NOMO-1 (cell line): Measurements from ENCODE around the gene BANP.
"Not testable (repeated sequence)": the region's sequence is repeated elsewhere in the genome, so short reads cannot be mapped to it uniquely, and the experiment has no call there.

ENCODE experiments used
- DNase-seq, 2 experiments: peaks; one replicate each; lab custom pipeline; 2025; ENCODE audit not compliant: unreplicated experiment in 2 of 2; lab: John Stamatoyannopoulos, UW

The BANP gene

DNA sequence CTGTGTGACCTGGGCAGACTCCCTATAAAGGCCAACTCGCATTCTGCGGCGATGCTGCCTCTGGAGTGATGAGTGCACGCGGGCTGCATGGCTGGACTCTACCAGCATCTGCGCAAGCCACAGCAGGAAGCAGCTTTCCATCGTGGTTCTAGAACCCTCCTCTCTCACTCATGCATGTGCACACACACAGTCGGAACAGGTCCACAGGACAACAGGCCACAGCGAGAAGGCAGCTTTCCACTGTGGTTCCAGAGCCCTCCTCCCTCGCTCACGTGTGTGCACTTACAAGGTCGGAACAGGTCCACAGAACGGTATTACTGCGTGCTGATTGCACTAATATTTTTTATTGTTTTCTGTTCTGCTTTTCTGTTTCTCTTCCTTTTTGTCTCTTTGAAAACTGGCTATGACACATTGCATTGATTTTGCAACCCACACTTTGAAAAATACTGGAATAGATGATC lies 92.9 kb downstream of the BANP start:
- DNase-seq, result peak; percentile 76 to 85

DNA sequence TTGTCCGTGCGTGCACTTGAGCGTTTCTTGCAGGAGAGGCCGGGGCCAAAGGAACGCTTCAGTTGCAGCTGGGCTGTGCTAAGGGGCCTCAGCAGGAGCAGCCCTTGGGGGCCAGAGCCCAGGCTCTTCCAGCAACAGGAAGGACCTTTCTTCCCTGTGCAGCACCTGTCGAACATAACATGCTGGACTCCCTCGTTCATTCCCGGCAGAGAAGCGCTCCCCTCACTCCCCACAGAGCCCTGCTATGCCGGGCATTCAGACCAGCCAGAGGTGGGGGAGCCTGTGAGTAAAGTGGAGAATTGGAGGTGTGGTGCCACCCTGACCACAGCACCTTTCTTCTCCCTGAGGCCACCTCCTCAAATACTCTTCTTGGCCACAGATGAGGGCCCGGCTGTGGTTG lies 94.1 kb downstream of the BANP start:
- not testable (repeated sequence) for DNase-seq

DNA sequence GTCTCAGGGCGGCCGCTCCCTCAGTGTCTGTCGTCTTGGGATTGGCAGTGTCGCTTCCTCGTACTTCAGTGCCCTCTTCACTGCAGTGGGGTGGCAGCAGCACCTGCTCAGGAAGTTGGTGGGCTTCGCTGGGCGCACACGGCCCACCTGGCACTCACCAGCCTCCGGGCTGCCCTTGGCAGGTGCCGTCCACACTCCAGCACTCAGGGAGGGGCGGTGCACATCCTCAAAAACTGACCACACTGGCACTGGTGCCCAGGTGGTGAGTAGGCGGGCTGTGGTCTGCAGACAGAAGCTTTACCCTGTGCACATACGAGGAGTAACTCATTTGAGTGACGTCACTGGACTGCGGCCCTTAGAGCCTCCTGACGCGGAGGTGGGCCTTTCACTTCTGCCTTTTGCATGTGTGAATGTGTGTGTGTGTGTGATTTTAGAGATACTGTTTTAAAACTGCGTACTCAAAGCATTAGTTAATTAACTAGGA lies 94.6 kb downstream of the BANP start:
- peak; percentile 3 to 21 for DNase-seq

DNA sequence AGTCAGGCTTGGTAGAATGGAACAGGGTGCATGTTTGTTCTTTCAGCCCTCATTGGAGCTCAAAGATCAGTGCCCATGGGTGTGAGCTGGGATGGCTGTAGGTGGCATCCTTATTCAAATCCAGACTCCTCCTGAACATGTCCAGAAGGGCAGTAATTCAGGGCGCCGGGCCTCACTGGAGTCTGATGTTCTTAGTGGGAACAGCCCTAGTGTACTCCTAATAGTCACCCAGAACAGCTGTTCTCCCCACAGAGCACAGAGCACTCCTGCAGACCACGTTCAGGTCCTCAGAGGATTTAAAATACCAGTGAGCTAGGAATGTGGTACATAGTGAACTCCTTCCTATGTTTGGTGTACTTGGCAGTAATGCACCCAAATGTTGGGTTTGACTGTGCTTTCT lies 96.2 kb downstream of the BANP start:
- DNase-seq, result no peak

DNA sequence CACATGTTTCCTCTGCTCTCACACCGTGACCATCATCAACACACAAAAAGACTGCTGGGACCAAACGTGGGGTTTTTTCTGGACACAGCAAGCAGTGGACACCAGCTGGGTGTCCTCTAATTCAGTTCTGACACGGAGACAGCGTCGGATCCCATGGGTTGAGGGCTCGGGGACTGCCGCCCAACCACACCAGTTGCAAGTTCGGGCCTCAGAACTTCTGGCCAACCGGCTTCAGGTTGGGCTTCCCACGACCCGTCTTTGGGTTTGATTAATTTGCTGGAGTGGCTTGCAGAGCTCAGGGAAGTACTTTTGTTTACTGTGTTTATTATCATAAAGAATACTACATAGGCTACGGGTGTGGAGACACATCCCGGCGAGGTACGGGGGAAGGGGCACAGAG lies 97.8 kb downstream of the BANP start:
- DNase-seq, result no peak

DNA sequence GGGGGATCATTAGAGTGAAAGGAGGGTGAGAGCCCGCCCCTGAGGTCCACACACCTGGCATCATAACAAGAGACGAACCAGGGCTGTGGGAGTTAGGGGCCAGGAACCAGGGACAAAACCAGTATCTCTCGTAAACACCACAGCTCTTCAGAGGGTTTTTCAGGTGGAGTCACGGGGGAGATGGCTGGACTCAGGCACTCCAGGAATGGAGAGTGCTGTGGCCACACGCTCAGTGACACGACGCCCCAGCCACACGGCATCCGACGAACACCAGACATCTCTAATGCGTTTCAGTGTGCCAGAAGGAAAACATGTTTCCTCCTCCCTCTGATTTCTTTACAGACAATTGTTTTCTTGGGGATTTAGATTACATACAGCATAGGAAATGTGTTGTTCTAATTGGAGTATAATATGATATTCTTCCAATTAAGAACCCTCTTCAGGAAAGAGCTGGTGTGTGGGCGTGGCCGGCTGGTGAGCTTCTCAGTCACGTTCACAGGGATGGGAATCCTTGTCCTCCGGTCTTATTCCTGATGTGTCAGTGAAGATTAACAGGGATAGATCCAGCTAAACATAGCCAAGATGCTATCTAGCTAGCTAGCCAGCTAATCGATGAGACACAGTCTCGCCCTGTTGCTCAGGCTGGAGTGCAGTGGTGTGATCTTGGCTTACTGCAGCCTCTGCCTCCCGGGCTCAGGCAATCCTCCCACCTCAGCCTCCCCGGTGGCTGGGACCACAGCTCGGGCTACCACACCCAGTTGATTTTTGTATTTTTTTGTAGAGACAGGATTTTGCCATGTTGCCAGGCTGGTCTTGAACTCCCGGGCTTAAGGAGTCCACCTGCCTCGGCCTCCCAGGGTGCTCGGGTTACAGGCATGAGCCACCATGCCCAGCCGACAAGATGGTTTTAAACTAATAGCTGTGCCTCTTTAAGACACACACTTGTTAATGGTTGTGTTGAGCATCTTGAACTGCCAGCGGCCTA lies 98.6 kb downstream of the BANP start:
- DNase-seq, result no peak

DNA sequence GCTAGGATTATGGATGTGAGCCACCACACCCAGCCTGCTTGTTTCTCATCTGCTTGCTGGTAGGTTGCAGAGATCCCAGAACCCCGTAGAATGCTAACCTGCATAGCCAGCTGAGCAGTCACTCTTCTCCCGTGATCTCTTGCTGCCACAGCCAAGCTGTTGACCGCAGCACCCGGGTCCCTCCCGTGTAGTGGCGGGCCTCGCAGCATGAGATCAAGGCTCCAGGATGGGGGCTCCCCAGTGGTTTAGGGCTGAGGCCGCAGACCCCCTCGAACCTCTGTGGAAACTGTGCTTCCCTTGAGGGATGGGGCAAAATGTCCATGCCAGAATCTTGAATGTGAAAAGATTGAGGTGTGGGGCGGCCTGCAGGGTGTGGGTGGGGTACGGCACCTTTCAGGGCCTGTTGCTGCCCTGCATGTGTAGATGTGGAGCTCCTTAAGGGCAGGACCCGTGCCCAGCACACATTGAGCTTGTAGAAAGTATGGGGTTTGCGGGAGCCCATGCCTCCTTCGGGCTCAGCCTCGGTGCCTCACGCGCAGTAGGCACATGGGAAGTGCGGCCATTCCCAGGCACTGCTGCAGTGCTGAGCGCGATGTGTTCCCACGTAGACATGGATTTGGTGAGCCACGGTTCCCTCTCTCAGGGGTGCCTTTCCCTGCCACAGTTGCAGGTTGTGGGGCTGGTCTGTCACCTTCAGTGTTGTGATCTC lies 99.9 kb downstream of the BANP start:
- no peak for DNase-seq

DNA sequence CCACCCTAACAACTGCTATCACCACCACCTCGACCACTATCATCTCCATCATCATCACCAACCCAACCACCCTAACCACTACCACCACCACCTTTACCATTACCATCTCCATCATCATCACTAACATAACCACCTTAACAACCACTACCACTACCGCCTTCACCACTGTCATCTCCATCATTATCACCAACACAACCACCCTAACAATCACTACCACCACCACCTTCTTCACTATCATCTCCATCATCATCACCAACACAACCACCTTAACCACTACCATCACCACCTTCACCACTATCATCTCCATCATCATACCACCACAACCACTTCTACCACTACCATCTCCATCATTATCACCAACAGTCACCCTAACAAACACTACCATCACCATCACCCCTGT lies 101.4 kb downstream of the BANP start:
- DNase-seq, result no peak

DNA sequence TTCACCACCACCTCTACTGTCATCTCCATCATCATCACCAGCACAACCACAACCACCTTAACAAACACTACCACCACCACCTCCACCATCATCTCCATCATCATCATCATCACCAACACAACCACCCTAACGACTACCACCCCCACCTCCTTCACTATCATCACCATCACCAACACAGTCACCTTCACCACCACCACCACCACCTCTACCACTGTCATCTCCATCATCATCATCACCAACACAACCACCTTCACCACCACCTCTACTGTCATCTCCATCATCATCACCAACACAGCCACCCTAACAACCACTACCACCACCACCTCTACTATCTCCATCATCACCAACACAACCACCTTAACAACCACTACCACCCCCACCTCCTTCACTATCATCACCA lies 102.2 kb downstream of the BANP start:
- not testable (repeated sequence) for DNase-seq

DNA sequence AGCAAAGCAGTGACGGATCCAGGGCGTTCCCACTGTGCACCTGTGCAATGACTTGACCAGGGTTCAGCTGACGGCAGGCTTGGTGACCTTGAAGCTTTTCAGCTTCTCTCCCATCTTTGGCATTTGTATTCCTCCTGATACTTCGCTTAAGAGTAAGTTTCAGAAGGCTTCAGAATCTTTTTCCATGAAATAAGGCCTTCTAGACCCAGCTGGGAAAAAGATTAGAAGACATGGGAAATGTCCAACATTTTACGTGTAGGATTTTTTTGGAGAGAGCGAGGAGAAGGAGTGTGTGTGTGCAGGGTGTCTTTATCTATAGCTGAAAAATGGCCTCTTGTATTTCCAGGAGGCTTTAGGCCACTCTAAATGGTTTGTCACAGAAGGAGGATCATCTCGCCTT lies 104.1 kb downstream of the BANP start:
- no peak for DNase-seq

DNA sequence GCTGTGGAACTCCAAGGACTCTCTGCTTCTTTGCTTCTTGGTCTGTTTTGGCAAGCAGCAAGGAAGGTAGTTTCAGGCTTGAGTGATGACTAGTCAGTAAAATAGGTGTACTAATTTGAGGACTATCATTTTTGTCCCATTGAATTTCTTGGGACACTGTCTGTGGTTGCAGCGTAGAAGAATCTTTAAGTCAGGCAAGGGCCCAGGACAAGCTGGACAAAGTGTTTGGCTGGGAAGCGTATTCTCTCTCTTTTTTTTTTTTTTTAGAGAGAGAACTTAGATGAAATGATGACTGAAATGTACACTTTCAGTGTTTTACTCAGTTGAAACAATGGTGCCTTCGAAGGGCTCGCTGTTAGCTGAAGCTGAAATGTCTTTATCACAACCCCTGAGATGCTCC lies 105.0 kb downstream of the BANP start:
- DNase-seq, result no peak

DNA sequence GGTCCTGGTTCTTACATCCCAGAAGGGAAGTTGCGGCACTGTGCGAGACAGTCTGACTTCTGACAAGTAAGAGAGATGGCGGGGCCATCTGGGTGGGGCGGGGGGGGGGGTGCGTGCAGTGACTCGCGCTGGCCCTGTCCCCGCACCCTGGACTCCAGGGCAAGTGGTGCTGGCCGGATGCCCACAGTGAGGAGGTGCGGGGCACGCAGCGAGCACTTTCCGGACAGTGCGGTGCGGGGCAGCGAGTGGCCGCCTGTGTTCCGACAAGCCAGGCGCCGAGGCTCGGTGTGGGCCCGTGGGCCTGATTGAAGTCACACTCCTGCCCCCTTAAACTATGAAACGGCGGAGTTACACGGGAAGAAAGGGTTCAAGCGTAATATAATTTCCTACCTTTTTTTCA lies 106.4 kb downstream of the BANP start:
- no peak for DNase-seq

DNA sequence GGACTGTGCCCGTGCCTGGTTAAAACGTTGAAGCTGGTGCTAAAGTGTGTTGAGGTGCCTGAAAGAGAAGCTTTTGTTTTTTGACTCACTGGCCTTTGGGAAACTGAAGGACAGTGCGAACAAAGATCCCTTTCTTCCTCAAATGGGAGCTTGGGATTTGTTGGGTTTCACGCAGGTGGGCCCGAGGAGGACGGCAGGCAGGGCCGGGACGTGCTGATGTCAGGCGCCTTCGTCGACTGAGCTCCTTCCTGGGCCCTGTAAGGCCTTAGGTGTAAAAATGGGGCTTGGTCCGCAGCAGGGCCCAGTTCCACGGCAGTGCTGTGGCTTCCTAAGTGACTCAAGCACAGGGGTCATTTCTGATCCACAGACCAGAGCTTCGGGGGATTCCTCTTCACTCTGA lies 106.9 kb downstream of the BANP start:
- DNase-seq, result no peak

DNA sequence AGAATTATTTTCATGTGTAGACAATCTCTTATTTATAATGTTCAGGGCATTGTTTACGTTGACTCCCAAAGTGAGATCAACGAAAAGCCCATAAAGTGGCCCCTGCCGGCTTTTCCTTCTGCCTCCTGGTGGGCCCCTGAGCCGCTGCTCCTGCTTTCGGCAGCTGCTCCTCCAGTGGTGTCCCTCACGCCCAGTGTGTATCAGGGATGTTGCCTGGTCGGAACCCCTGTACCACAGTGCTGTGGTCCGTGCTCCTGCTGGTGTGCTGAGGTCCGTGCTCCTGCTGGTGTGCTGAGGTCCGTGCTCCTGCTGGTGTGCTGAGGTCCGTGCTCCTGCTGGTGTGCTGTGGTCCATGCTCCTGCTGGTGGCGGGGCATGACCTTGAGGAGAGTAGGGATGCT lies 107.6 kb downstream of the BANP start:
- no peak for DNase-seq

DNA sequence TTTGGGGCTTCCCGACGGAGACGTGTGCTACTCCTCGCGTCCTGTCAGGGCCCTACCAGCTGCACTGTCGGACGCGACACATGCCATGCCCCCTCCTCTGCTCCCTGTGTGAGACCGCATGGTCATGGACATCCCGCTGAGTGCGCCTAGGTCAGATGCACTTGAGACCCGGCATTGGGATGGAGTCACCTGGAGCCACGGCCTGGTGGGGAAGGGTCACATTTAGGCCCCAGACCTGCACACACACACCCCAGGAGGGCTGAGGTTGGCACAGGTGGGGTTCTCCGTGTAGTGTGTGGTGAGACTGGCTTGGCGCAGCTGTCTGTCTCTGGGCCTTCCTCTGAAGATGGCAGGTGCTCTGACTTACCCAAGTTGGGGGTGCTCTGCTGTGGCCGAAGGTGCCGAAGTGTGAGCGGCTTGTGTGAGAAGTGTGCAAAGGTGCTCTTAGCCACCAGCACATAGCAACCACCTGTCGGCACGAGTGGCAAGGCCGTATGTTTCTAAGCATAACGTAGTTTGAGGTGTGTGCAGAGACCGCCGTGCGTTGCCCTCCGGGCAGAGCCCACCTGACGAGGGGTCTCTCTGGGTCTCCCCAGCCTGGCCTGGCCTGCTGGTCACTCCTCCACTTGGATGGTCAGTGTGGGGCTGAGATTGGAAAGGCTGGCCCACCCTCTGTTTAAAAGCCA lies 108.6 kb downstream of the BANP start:
- DNase-seq, result no peak

DNA sequence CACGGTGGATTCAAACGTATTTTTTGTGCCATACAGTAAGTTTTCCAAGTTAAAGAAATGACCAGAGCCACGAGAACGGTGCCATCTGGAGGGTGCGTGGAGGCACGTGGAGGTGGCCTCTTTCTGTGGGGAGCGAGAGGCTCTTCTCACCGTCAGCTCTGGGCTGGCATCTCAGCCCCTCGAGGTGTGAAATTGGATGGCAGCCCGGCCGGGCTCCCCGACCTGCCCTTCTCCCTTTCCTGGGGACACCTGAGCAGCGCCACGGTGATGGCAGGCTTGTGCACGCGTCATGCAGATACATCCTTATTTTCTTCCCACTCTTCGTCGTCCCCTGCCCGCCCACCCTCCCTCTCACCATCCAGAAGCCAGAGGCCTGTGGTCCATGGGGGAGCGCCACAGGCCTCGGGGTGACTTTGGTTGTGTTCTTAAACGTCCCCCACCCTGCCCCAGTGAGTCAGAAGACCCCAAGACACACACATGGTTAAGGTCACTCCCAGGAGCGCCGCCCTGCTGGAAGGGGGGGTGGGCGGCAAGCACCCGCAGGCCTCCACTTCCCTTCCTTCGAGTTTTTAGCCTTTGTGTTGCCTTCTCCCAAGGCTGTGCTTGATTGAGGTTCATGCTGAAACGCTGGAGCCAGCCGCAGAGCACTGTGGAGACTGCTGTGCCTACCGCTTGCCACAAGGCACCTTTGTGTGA lies 109.4 kb downstream of the BANP start:
- DNase-seq, result no peak

DNA sequence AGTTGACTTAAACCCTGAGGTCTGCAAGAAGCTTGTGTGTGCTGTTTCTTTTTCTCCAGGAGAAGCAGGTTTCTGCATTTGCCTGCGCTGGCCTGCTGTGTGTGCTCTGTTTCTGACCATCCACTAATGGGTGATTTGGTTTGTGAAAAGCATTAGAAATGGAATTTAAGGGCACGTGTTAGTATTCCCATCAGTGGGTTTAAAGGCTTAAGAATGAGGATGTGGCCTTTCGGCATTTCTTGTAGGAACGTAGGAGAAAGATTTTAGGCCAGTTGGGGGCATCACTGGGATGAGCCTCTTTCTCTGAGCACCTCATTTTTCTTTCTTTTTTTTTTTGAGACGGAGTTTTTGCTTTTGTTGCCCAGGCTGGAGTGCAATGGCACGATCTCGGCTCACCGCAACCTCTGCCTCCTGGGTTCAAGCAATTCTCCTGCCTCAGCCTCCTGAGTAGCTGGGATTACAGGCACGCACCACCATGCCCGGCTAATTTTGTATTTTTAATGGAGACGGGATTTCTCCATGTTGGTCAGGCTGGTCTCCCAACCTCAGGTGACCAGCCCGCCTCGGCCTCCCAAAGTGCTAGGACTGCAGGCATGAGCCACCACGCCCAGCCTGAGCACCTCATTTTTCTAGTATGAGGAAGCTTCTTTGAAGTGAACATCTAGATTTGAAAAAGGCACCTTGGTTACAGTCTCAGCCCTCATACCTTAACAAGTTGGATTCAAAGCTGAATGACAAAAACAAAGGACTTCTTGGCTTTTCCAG lies 110.3 kb downstream of the BANP start:
- no peak for DNase-seq

DNA sequence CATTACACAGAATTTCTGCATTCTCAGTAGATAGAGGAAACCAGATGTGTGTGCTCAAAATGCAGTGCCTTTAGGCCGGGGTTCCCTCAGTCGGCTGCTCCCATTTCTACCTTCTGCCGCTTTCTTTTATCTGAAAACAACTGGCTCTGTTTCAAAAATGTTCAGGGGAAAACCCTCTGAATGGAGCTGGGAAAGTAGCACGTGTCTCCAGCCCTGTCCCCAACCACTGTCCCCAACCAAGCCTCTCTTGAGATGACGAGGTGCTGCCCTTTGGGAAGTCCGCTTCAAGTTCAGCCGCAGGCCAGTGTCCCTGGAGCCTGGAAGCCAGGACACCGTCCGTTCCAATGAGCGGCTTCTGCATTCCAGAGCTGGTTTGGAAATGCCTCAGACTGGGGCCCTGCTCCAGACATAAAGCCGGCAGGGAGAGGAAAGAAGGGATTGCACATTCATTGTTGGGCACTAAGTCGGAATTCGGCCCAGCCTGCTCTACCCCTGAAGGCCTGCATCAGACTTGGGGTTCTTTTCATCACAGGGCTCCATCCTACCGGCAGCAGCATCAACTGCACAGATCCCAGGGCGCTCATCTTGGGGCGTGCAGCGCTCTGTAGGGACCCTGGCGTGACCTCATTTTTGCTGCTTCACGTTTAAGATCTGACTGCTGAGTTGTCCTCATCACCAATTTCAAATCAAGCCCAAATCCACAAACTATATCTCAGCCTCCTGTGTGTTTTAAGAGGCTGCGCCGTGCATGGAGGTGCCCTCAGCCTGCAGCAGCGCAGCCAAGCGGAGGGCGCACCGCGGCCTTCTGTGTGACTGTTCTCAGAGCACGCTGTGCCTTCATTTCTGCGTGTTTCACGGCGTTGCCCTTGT lies 111.3 kb downstream of the BANP start:
- no peak for DNase-seq

DNA sequence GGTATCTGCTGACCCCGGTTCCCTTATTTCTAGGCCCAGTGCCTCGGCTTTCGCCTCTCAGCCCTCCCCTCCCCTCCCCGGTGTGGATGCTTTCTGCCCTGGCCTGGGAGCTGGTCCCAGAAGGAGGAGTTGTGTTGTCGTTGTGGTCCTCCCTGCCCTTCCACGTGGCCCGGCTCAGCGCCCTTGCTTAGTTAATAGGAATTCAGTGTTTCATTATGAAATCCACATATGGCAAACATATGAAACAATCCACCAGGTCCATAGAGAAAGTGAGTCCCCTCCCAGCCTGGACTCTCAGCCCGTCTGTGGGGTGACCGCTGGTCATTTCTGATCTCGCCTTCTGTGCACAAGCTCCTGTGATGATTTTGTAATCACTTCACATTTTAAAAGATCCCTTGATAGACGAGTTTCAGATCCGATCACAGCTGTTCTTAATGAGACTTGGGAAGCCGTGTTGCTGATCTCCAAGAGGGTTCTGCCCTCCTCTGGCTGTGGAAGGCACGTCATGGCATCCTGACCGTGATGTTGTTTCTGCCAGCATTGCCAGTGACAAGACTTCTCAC lies 112.1 kb downstream of the BANP start:
- DNase-seq, result no peak
